Activated T-cell treated with anti-CD3 and anti-CD28 coated beads, Interleukin-2, amount 50 U/mL, for 72 hours (primary cell): ENCODE data around the gene ADARB2. TPM values are rescaled to one million over a fixed set of nuclear protein-coding genes. Genes with fewer than 3 reads are reported as not detected.
A peak's percentile ranks its signal among the peaks of the same experiment; 100 is the strongest.
"Not testable (repeated sequence)": the region's sequence is repeated elsewhere in the genome, so short reads cannot be mapped to it uniquely, and the experiment has no call there.

ENCODE experiments used
- ATAC-seq, 2 donors: fragments of 150-1000 bp; cut with Tn5 transposase; replicated peaks in 1 of 2; 2 replicates each; pipeline ENCODE4 v1.10.0; 2021; ENCODE audit warnings: moderate library complexity in 2 of 2, mild to moderate bottlenecking in 1 of 2
- DNase-seq, 2 donors: peaks; one replicate each; pipeline ENCODE4 v3.0.0; 2021 to 2022; ENCODE audit warnings: mixed read lengths in 1 of 2
- H3K27ac Mint-ChIP-seq: one replicate; pipeline ENCODE4 v1.8.0; 2022; ENCODE audit warnings: mild to moderate bottlenecking, moderate library complexity, mixed read lengths
- H3K27me3 Mint-ChIP-seq: one replicate; pipeline ENCODE4 v1.8.0; 2022; ENCODE audit warnings: low read depth, mixed read lengths
- H3K36me3 Mint-ChIP-seq, 2 donors: one replicate each; pipeline ENCODE4 v1.8.0; 2022; ENCODE audit warnings: mixed read lengths in 2 of 2, mild to moderate bottlenecking in 1 of 2; ENCODE audit not compliant: insufficient read depth in 2 of 2
- H3K4me1 Mint-ChIP-seq: one replicate; pipeline ENCODE4 v1.8.0; 2022; ENCODE audit warnings: low read depth, mixed read lengths
- H3K4me3 Mint-ChIP-seq, 2 donors: one replicate each; pipeline ENCODE4 v1.8.0; 2022; ENCODE audit warnings: mild to moderate bottlenecking in 2 of 2, mixed read lengths in 2 of 2, moderate library complexity in 2 of 2
- H3K9me3 Mint-ChIP-seq, 2 donors: one replicate each; pipeline ENCODE4 v1.8.0; 2022; ENCODE audit warnings: mixed read lengths in 2 of 2
- total RNA-seq, 2 donors: library from RNA; stranded (reverse); gene quantifications; one replicate each; pipeline ENCODE4 v1.2.3, GENCODE V29; 2022

The ADARB2 gene
- total RNA-seq, 2 donors from 2014 or later = 0.60 to 2.0 TPM

GRCh38 chr10:1465418-1465911 is 271.9 kb downstream of the ADARB2 start:
- Mint-ChIP-seq H3K4me3 (no peak overlapping the region), H3K36me3 (no peaks in the 10 kb centered on the region), H3K4me1 (no peaks in the 10 kb centered on the region), H3K9me3 (no peaks in the 10 kb centered on the region), H3K27ac (no peak overlapping the region), H3K27me3 (peaks cover 13% of the 10 kb centered on the region)
- DNase-seq (no peak), ATAC-seq (peak in 1 of 2 donors; percentile 48)

GRCh38 chr10:1464881-1465417 is 272.4 kb downstream of the ADARB2 start:
- no peaks in the 10 kb centered on the region for H3K9me3 Mint-ChIP-seq
- DNase-seq = no peak
- H3K4me1 Mint-ChIP-seq = no peaks in the 10 kb centered on the region
- no peaks in the 10 kb centered on the region for H3K36me3 Mint-ChIP-seq
- no peak for ATAC-seq
- no peak overlapping the region for H3K4me3 Mint-ChIP-seq
- H3K27ac Mint-ChIP-seq = no peak overlapping the region
- peaks cover 13% of the 10 kb centered on the region for H3K27me3 Mint-ChIP-seq

- H3K36me3 Mint-ChIP-seq = not testable (repeated sequence)
- peaks cover 13% of the 10 kb centered on the region for H3K27me3 Mint-ChIP-seq
Measured at GRCh38 chr10:1463971-1464370, 273.4 kb downstream of the ADARB2 start.

GRCh38 chr10:1462994-1463633 is 274.2 kb downstream of the ADARB2 start:
- DNase-seq (no peak), ATAC-seq (peak in 1 of 2 donors; percentile 28)
- no peaks in the 10 kb centered on the region for H3K9me3 Mint-ChIP-seq
- H3K4me1 Mint-ChIP-seq = no peaks in the 10 kb centered on the region
- no peak overlapping the region for H3K4me3 Mint-ChIP-seq
- no peak overlapping the region for H3K27ac Mint-ChIP-seq
- peaks cover 14% of the 10 kb centered on the region for H3K27me3 Mint-ChIP-seq
- H3K36me3 Mint-ChIP-seq = no peaks in the 10 kb centered on the region

More at GRCh38 chr10:1463971-1464370, 273.4 kb downstream of the ADARB2 start:
- not testable (repeated sequence) for H3K9me3 Mint-ChIP-seq, H3K4me1 Mint-ChIP-seq, ATAC-seq, DNase-seq, H3K27ac Mint-ChIP-seq, H3K4me3 Mint-ChIP-seq

GRCh38 chr10:1462521-1462920 is 274.8 kb downstream of the ADARB2 start:
- no peak for ATAC-seq
- peaks cover 19% of the 10 kb centered on the region for H3K27me3 Mint-ChIP-seq

GRCh38 chr10:1462032-1462431 is 275.3 kb downstream of the ADARB2 start:
- Mint-ChIP-seq H3K4me3 (no peak overlapping the region), H3K4me1 (no peaks in the 10 kb centered on the region), H3K27ac (no peak overlapping the region), H3K36me3 (no peaks in the 10 kb centered on the region), H3K9me3 (peaks cover 0 to 2% of the 10 kb centered on the region in 2 donors), H3K27me3 (peaks cover 22% of the 10 kb centered on the region)
- DNase-seq = no peak
- no peak for ATAC-seq

More at GRCh38 chr10:1462521-1462920, 274.8 kb downstream of the ADARB2 start:
- H3K27ac Mint-ChIP-seq = no peak overlapping the region
- H3K4me3 Mint-ChIP-seq = no peak overlapping the region
- DNase-seq = no peak
- no peaks in the 10 kb centered on the region for H3K4me1 Mint-ChIP-seq
- no peaks in the 10 kb centered on the region for H3K36me3 Mint-ChIP-seq
- peaks cover 0 to 2% of the 10 kb centered on the region in 2 donors for H3K9me3 Mint-ChIP-seq

- no peak overlapping the region for H3K4me3 Mint-ChIP-seq
- ATAC-seq = no peak
- DNase-seq = no peak
- H3K36me3 Mint-ChIP-seq = no peaks in the 10 kb centered on the region
- H3K27ac Mint-ChIP-seq = no peak overlapping the region
- H3K4me1 Mint-ChIP-seq = no peaks in the 10 kb centered on the region
- peaks cover 0 to 2% of the 10 kb centered on the region in 2 donors for H3K9me3 Mint-ChIP-seq
- H3K27me3 Mint-ChIP-seq = peaks cover 27% of the 10 kb centered on the region
Measured at GRCh38 chr10:1461016-1461415, 276.3 kb downstream of the ADARB2 start.

- ATAC-seq, H3K27ac Mint-ChIP-seq: not testable (repeated sequence)
Measured at GRCh38 chr10:1459664-1460063, 277.7 kb downstream of the ADARB2 start.

GRCh38 chr10:1454951-1455350 is 282.4 kb downstream of the ADARB2 start:
- no peak overlapping the region for H3K4me3 Mint-ChIP-seq
- H3K27me3 Mint-ChIP-seq = peaks cover 52% of the 10 kb centered on the region
- ATAC-seq = no peak
- peaks cover 13% of the 10 kb centered on the region for H3K4me1 Mint-ChIP-seq
- no peak overlapping the region for H3K27ac Mint-ChIP-seq
- H3K36me3 Mint-ChIP-seq = no peaks in the 10 kb centered on the region
- H3K9me3 Mint-ChIP-seq = peaks cover 5 to 7% of the 10 kb centered on the region in 2 donors
- DNase-seq = no peak

More at GRCh38 chr10:1459664-1460063, 277.7 kb downstream of the ADARB2 start:
- not testable (repeated sequence) for H3K36me3 Mint-ChIP-seq, H3K4me3 Mint-ChIP-seq, DNase-seq, H3K9me3 Mint-ChIP-seq, H3K4me1 Mint-ChIP-seq
- H3K27me3 Mint-ChIP-seq = peaks cover 35% of the 10 kb centered on the region

- H3K27me3 Mint-ChIP-seq = peaks cover 53% of the 10 kb centered on the region
- ATAC-seq (peak; percentile 64 to 78), DNase-seq (peak in 1 of 2 donors; percentile 22)
- H3K36me3 Mint-ChIP-seq = no peaks in the 10 kb centered on the region
- peaks cover 13% of the 10 kb centered on the region for H3K4me1 Mint-ChIP-seq
- H3K9me3 Mint-ChIP-seq = peaks cover 5 to 7% of the 10 kb centered on the region in 2 donors
- no peak overlapping the region for H3K27ac Mint-ChIP-seq
- no peak overlapping the region for H3K4me3 Mint-ChIP-seq
Measured at GRCh38 chr10:1454428-1454827, 282.9 kb downstream of the ADARB2 start.

- H3K4me1 Mint-ChIP-seq = peaks cover 13% of the 10 kb centered on the region
- H3K4me3 Mint-ChIP-seq = no peak overlapping the region
- no peaks in the 10 kb centered on the region for H3K36me3 Mint-ChIP-seq
- H3K27me3 Mint-ChIP-seq = peaks cover 55% of the 10 kb centered on the region
- DNase-seq = no peak
- H3K27ac Mint-ChIP-seq = no peak overlapping the region
- peaks cover 5 to 6% of the 10 kb centered on the region in 2 donors for H3K9me3 Mint-ChIP-seq
- ATAC-seq = no peak
Measured at GRCh38 chr10:1452777-1453176, 284.5 kb downstream of the ADARB2 start.

- H3K27me3 Mint-ChIP-seq = peaks cover 50% of the 10 kb centered on the region
- DNase-seq (no peak), ATAC-seq (no peak)
- H3K4me1 Mint-ChIP-seq = peaks cover 13% of the 10 kb centered on the region
- H3K9me3 Mint-ChIP-seq = peaks cover 5% of the 10 kb centered on the region in 2 donors
- H3K4me3 Mint-ChIP-seq = no peak overlapping the region
- H3K27ac Mint-ChIP-seq = no peak overlapping the region
- H3K36me3 Mint-ChIP-seq = no peaks in the 10 kb centered on the region
Measured at GRCh38 chr10:1451941-1452340, 285.4 kb downstream of the ADARB2 start.

GRCh38 chr10:1451362-1451888 is 285.9 kb downstream of the ADARB2 start:
- ATAC-seq = no peak
- Mint-ChIP-seq H3K36me3 (no peaks in the 10 kb centered on the region), H3K27me3 (peaks cover 49% of the 10 kb centered on the region), H3K4me1 (peaks cover 13% of the 10 kb centered on the region), H3K4me3 (no peak overlapping the region), H3K9me3 (peaks cover 5% of the 10 kb centered on the region in 2 donors), H3K27ac (no peak overlapping the region)
- DNase-seq = no peak
